ENCODE results near the gene KLC4.

KLC4 gene

GRCh38 chr6:43060034-43060754, 763 bp downstream of the KLC4 start:
- peak overlapping the region; percentile 55 for H3K9ac ChIP-seq

GRCh38 chr6:43060755-43061633, 1.6 kb downstream of the KLC4 start:
- H3K4me3 ChIP-seq (ENCODE audit: low read depth, low read length): peak overlapping the region; percentile 79
- peaks cover 20% of the 10 kb centered on the region for H3K79me2 ChIP-seq
- H2AFZ ChIP-seq: no peak overlapping the region
- peak overlapping the region; percentile 76 for H3K4me2 ChIP-seq (ENCODE audit: low read length)
- H3K27ac ChIP-seq: no peak overlapping the region
- no peak for TF ChIP-seq CTCF (IDR thresholded peaks at IDR 0.05)
- H3K4me1 ChIP-seq: peaks cover 18% of the 10 kb centered on the region
- H3K36me3 ChIP-seq (ENCODE audit: control insufficient read depth, insufficient read depth, low read length): no peaks in the 10 kb centered on the region
- H3K9me3 ChIP-seq (ENCODE audit: control insufficient read depth, low read length): no peaks in the 10 kb centered on the region
- no peak overlapping the region for H3K9ac ChIP-seq
- no peaks in the 10 kb centered on the region for H3K27me3 ChIP-seq (ENCODE audit: control insufficient read depth, insufficient read depth, low read length)

More at GRCh38 chr6:43060034-43060754, 763 bp downstream of the KLC4 start:
- H2AFZ ChIP-seq: peak overlapping the region; percentile 91
- H3K79me2 ChIP-seq: peaks cover 20% of the 10 kb centered on the region
- no peaks in the 10 kb centered on the region for H3K9me3 ChIP-seq (ENCODE audit: control insufficient read depth, low read length)
- no peaks in the 10 kb centered on the region for H3K27me3 ChIP-seq (ENCODE audit: control insufficient read depth, insufficient read depth, low read length)
- peak overlapping the region; percentile 76 for H3K4me2 ChIP-seq (ENCODE audit: low read length)
- H3K4me1 ChIP-seq: peaks cover 25% of the 10 kb centered on the region
- H3K27ac ChIP-seq: peak overlapping the region; percentile 94
- H3K4me3 ChIP-seq (ENCODE audit: low read depth, low read length): peak overlapping the region; percentile 79
- TF ChIP-seq CTCF (IDR thresholded peaks at IDR 0.05): no peak
- H3K36me3 ChIP-seq (ENCODE audit: control insufficient read depth, insufficient read depth, low read length): no peaks in the 10 kb centered on the region

GRCh38 chr6:43061861-43062260, 2.4 kb downstream of the KLC4 start:
- H3K9ac ChIP-seq: no peak overlapping the region
- H3K4me1 ChIP-seq: peaks cover 11% of the 10 kb centered on the region
- no peaks in the 10 kb centered on the region for H3K36me3 ChIP-seq (ENCODE audit: control insufficient read depth, insufficient read depth, low read length)

GRCh38 chr6:43062818-43063217, 3.4 kb downstream of the KLC4 start:
- H3K9ac ChIP-seq: no peak overlapping the region
- H3K4me3 ChIP-seq (ENCODE audit: low read depth, low read length): no peak overlapping the region
- no peaks in the 10 kb centered on the region for H3K9me3 ChIP-seq (ENCODE audit: control insufficient read depth, low read length)
- H3K27ac ChIP-seq: no peak overlapping the region
- H3K36me3 ChIP-seq (ENCODE audit: control insufficient read depth, insufficient read depth, low read length): no peaks in the 10 kb centered on the region
- no peak for TF ChIP-seq CTCF (IDR thresholded peaks at IDR 0.05)
- no peak overlapping the region for H3K4me2 ChIP-seq (ENCODE audit: low read length)
- H3K79me2 ChIP-seq: peaks cover 19% of the 10 kb centered on the region
- H3K4me1 ChIP-seq: peaks cover 11% of the 10 kb centered on the region
- H2AFZ ChIP-seq: no peak overlapping the region
- H3K27me3 ChIP-seq (ENCODE audit: control insufficient read depth, insufficient read depth, low read length): no peaks in the 10 kb centered on the region

More at GRCh38 chr6:43061861-43062260, 2.4 kb downstream of the KLC4 start:
- Histone ChIP-seq H3K4me3 (ENCODE audit: low read depth, low read length) (no peak overlapping the region), H3K27ac (no peak overlapping the region), H3K27me3 (ENCODE audit: control insufficient read depth, insufficient read depth, low read length) (no peaks in the 10 kb centered on the region), H3K79me2 (peaks cover 20% of the 10 kb centered on the region), H3K9me3 (ENCODE audit: control insufficient read depth, low read length) (no peaks in the 10 kb centered on the region), H3K4me2 (ENCODE audit: low read length) (no peak overlapping the region), H2AFZ (no peak overlapping the region)
- no peak for TF ChIP-seq CTCF (IDR thresholded peaks at IDR 0.05)
